WTC11 (cell line): ENCODE measurements around the gene HEXD. TPM values are rescaled to one million over a fixed set of nuclear protein-coding genes. Genes with fewer than 3 reads are reported as not detected.

Experiments used
- ATAC-seq: fragments of 200-7000 bp; cut with Tn5 transposase; 2 replicates; pipeline ENCODE4 v1.10.0; 2021; ENCODE audit warnings: mild to moderate bottlenecking, moderate library complexity
- CTCF ChIA-PET: fragments of 300-600 bp; sonication (Branson Sonifier 250); formaldehyde crosslinking; loops from one replicate; lab custom pipeline; 2021; ENCODE audit warnings: antibody characterized with exemption; lab: Charles Lee
- POLR2A ChIA-PET: fragments of 350-600 bp; sonication (Branson Sonifier 250); formaldehyde crosslinking; loops from one replicate; lab custom pipeline; 2021; ENCODE audit warnings: antibody characterized with exemption; lab: Charles Lee
- DNase-seq: peaks from one replicate; pipeline ENCODE4 v3.0.0; 2021; ENCODE audit warnings: low spot score
- H3K27ac Mint-ChIP-seq: 2 replicates; pipeline ENCODE4 v1.8.0; 2021; ENCODE audit warnings: mixed read lengths
- H3K27me3 Mint-ChIP-seq: 2 replicates; pipeline ENCODE4 v1.8.0; 2021; ENCODE audit warnings: low read depth, mild to moderate bottlenecking, moderate library complexity, mixed read lengths
- H3K36me3 Mint-ChIP-seq: 2 replicates; pipeline ENCODE4 v1.8.0; 2021; ENCODE audit warnings: mixed read lengths
- H3K4me1 Mint-ChIP-seq: 2 replicates; pipeline ENCODE4 v1.8.0; 2022; ENCODE audit warnings: mixed read lengths
- H3K4me3 Mint-ChIP-seq: 2 replicates; pipeline ENCODE4 v1.8.0; 2021; ENCODE audit warnings: mild to moderate bottlenecking, moderate library complexity, mixed read lengths
- H3K9me3 Mint-ChIP-seq: 2 replicates; pipeline ENCODE4 v1.8.0; 2021; ENCODE audit warnings: mixed read lengths
- AR ChIP-seq: fragments of 250-450 bp; sonication (Bioruptor Pico); IDR thresholded peaks from 2 replicates; pipeline ENCODE4 v1.9.0; 2021; ENCODE audit warnings: mild to moderate bottlenecking
- ATF1 ChIP-seq: sonication (generic); formaldehyde crosslinking; IDR thresholded peaks from 2 replicates; pipeline ENCODE4 v1.8.1; 2023; ENCODE audit warnings: mild to moderate bottlenecking, moderate library complexity, missing genetic modification reagents
- E2F1 ChIP-seq: sonication (generic); formaldehyde crosslinking; IDR thresholded peaks from 2 replicates; pipeline ENCODE4 v1.8.0; 2022; ENCODE audit warnings: mild to moderate bottlenecking, missing genetic modification reagents
- ELF4 ChIP-seq: sonication (generic); formaldehyde crosslinking; IDR thresholded peaks from 2 replicates; pipeline ENCODE4 v1.8.1; 2022; ENCODE audit warnings: low read depth, mild to moderate bottlenecking, moderate library complexity, missing genetic modification reagents
- ESRRA ChIP-seq: sonication (generic); formaldehyde crosslinking; IDR thresholded peaks from 2 replicates; pipeline ENCODE4 v1.8.1; 2022; ENCODE audit warnings: mild to moderate bottlenecking, missing genetic modification reagents, borderline replicate concordance
- FOXK1 ChIP-seq: sonication (generic); formaldehyde crosslinking; IDR thresholded peaks from 2 replicates; pipeline ENCODE4 v1.8.0; 2022; ENCODE audit warnings: mild to moderate bottlenecking, moderate library complexity, missing genetic modification reagents
- FOXP4 ChIP-seq: sonication (generic); formaldehyde crosslinking; IDR thresholded peaks from 2 replicates; pipeline ENCODE4 v1.8.0; 2022; ENCODE audit warnings: mild to moderate bottlenecking, missing genetic modification reagents
- GRHL2 ChIP-seq: fragments of 250-450 bp; sonication (Bioruptor Pico); IDR thresholded peaks from 2 replicates; pipeline ENCODE4 v1.8.0; 2022; ENCODE audit warnings: mild to moderate bottlenecking, moderate library complexity; ENCODE audit not compliant: insufficient replicate concordance, severe bottlenecking
- HMGXB4 ChIP-seq: sonication (generic); formaldehyde crosslinking; IDR thresholded peaks from 2 replicates; pipeline ENCODE4 v1.8.1; 2023; ENCODE audit warnings: mild to moderate bottlenecking, moderate library complexity, missing genetic modification reagents
- IRF2 ChIP-seq: sonication (generic); formaldehyde crosslinking; IDR thresholded peaks from 2 replicates; pipeline ENCODE4 v1.8.0; 2022; ENCODE audit warnings: low read depth, missing genetic modification reagents, borderline replicate concordance
- JAZF1 ChIP-seq: fragments of 250-450 bp; sonication (Bioruptor Pico); IDR thresholded peaks from 2 replicates; pipeline ENCODE4 v1.9.0; 2021; ENCODE audit warnings: moderate library complexity, mild to moderate bottlenecking, inconsistent platforms
- NFYB ChIP-seq: sonication (generic); formaldehyde crosslinking; conservative IDR thresholded peaks from 2 replicates; pipeline ENCODE4 v1.8.0; 2022; ENCODE audit warnings: low read depth, missing genetic modification reagents
- PREB ChIP-seq: sonication (generic); formaldehyde crosslinking; IDR thresholded peaks from 2 replicates; pipeline ENCODE4 v1.8.1; 2022; ENCODE audit warnings: mild to moderate bottlenecking, missing genetic modification reagents, moderate library complexity, borderline replicate concordance
- TCF7 ChIP-seq: sonication (generic); formaldehyde crosslinking; IDR thresholded peaks from 2 replicates; pipeline ENCODE4 v1.8.0; 2022; ENCODE audit warnings: mild to moderate bottlenecking, low read depth, missing genetic modification reagents, moderate library complexity
- USF1 ChIP-seq: sonication (generic); formaldehyde crosslinking; IDR thresholded peaks from 2 replicates; pipeline ENCODE4 v1.8.0; 2022; ENCODE audit warnings: mild to moderate bottlenecking, missing genetic modification reagents
- ZMAT4 ChIP-seq: fragments of 250-450 bp; sonication (Bioruptor Pico); IDR thresholded peaks from 2 replicates; pipeline ENCODE4 v1.9.0; 2021; ENCODE audit warnings: mild to moderate bottlenecking
- ZNF219 ChIP-seq: sonication (generic); formaldehyde crosslinking; IDR thresholded peaks from 2 replicates; pipeline ENCODE4 v1.8.0; 2023; ENCODE audit warnings: missing genetic modification reagents, mild to moderate bottlenecking, borderline replicate concordance
- ZNF317 ChIP-seq: sonication (generic); formaldehyde crosslinking; IDR thresholded peaks from 2 replicates; pipeline ENCODE4 v1.8.1; 2023; ENCODE audit warnings: low read depth, mild to moderate bottlenecking, moderate library complexity, missing genetic modification reagents, borderline replicate concordance
- ZNF396 ChIP-seq: fragments of 250-450 bp; sonication (Bioruptor Pico); IDR thresholded peaks from 2 replicates; pipeline ENCODE4 v1.8.0; 2021; ENCODE audit warnings: mild to moderate bottlenecking, moderate library complexity, borderline replicate concordance
- ZNF425 ChIP-seq: fragments of 250-450 bp; sonication (Bioruptor Pico); conservative IDR thresholded peaks from 2 replicates; pipeline ENCODE4 v1.9.0; 2021; ENCODE audit warnings: mild to moderate bottlenecking
- total RNA-seq: library from RNA; stranded (reverse); gene quantifications from 3 replicates; pipeline ENCODE4 v1.2.3, GENCODE V29; 2021

The HEXD gene
- total RNA-seq, 1 experiment from 2014 or later: 36.0 TPM

GRCh38 chr17:82474223-82475010 lies 56.3 kb downstream of the HEXD start:
- Mint-ChIP-seq H3K27me3 (no peaks in the 10 kb centered on the region), H3K4me1 (no peaks in the 10 kb centered on the region), H3K4me3 (no peak overlapping the region), H3K9me3 (peaks cover 3% of the 10 kb centered on the region), H3K27ac (no peak overlapping the region), H3K36me3 (peaks cover 42% of the 10 kb centered on the region)
- TF ChIP-seq GRHL2 (CRISPR knock-in tag) (no peak), ZNF396 (CRISPR knock-in tag) (no peak), USF1 (no peak), NFYB (CRISPR knock-in tag) (no peak), ZNF317 (CRISPR knock-in tag) (no peak), IRF2 (CRISPR knock-in tag) (no peak), ESRRA (CRISPR knock-in tag) (no peak), JAZF1 (CRISPR knock-in tag) (no peak), AR (CRISPR knock-in tag) (no peak), ZNF219 (CRISPR knock-in tag) (no peak), ZNF425 (CRISPR knock-in tag) (no peak), E2F1 (CRISPR knock-in tag) (no peak), TCF7 (CRISPR knock-in tag) (no peak), FOXP4 (CRISPR knock-in tag) (no peak)
- no peak for DNase-seq
- POLR2A ChIA-PET: no interaction called here
- no peak for ATAC-seq
- CTCF ChIA-PET: interaction anchor here (1.3 kb wide), 1 partner anchor 153 kb away, joined by 3 read pairs; no protein-coding TSS in a partner anchor

- Mint-ChIP-seq H3K27ac (no peak overlapping the region; the same call in 1 of the 2 replicates), H3K36me3 (peaks cover 41% of the 10 kb centered on the region), H3K9me3 (no peaks in the 10 kb centered on the region), H3K4me3 (no peak overlapping the region), H3K4me1 (no peaks in the 10 kb centered on the region), H3K27me3 (no peaks in the 10 kb centered on the region)
- CTCF ChIA-PET: interaction anchor here (1.0 kb wide), 1 partner anchor 239 kb away, joined by 3 read pairs; no protein-coding TSS in a partner anchor
- DNase-seq (no peak), ATAC-seq (no peak)
- POLR2A ChIA-PET: no interaction called here
- no peak for TF ChIP-seq PREB (CRISPR knock-in tag)
- no peak for TF ChIP-seq ATF1 (CRISPR knock-in tag)
- no peak for TF ChIP-seq ELF4 (CRISPR knock-in tag)
- no peak for TF ChIP-seq HMGXB4 (CRISPR knock-in tag)
- no peak for TF ChIP-seq ESRRA (CRISPR knock-in tag)
- TF ChIP-seq ZMAT4: no peak
- no peak for TF ChIP-seq FOXK1 (CRISPR knock-in tag)
Observed at GRCh38 chr17:82475458-82475857, 57.3 kb downstream of the HEXD start.
